Stimulated activated CD4-positive, alpha-beta T cell treated with anti-CD3 and anti-CD28 coated beads, Interleukin-12 subunit alpha, Interleukin-12 subunit beta, amount 100 ng/mL, for 4 hours (primary cell): ENCODE data around the gene BTG1.
"Not testable (repeated sequence)": the region's sequence is repeated elsewhere in the genome, so short reads cannot be mapped to it uniquely, and the experiment has no call there.

Experiments used
- DNase-seq: peaks from one replicate; pipeline ENCODE4 v3.0.0-alpha.2; 2020

The BTG1 gene

DNA sequence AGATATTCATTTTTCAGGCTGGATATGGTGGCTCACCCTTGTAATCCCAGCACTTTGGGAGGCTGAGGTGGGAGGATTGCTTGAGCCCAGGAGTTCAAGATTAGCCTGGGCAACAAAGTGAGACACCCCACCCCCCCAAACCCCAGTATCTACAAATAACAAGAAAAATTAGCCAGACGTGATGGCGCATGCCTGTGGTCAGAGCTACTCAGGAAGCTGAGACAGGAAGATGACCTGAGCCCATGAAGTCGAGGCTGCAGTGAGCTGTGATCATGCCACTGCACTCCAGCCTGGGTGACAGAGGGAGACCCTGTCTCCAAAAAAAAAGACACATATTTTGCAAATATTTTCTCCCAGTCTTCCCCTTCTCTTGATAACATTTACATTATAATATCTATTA lies 51.3 kb downstream of the BTG1 start:
- not testable (repeated sequence) for DNase-seq
